H1 (cell line): Measurements from ENCODE around the gene ZNF669. TPM values are rescaled to one million over a fixed set of nuclear protein-coding genes. Genes with fewer than 3 reads are reported as not detected.

Source experiments
- CTCF ChIA-PET: fragments of 300-600 bp; sonication (Branson Sonifier 250); formaldehyde crosslinking; loops from one replicate; lab custom pipeline; 2021; ENCODE audit not compliant: partially characterized antibody; lab: Charles Lee
- POLR2A ChIA-PET: fragments of 300-600 bp; sonication (Branson Sonifier 250); formaldehyde crosslinking; loops from one replicate; lab custom pipeline; 2021; ENCODE audit warnings: inconsistent platforms; ENCODE audit not compliant: partially characterized antibody; lab: Charles Lee
- DNase-seq, 2 experiments: peaks; one replicate each; pipeline versions ENCODE4 v3.0.0 to v3.0.0-alpha.2; 2010 to 2022; ENCODE audit warnings: low spot score in 2 of 2, low read depth in 1 of 2, mixed read lengths in 1 of 2
- FAIRE-seq: peaks from 2 replicates; lab custom pipeline; 2011; peaks lifted over from hg19 to GRCh38; lab: Jason Lieb, UNC
- H2AFZ ChIP-seq: 2 replicates; pipeline ENCODE4 v1.8.1; 2012; ENCODE audit warnings: low read length, inconsistent platforms
- H2AK5ac ChIP-seq: 2 replicates; pipeline ENCODE4 v1.6.1; 2013; ENCODE audit warnings: low read depth, low read length
- H2BK120ac ChIP-seq: replicated peaks from 2 replicates; pipeline ENCODE3; 2013; ENCODE audit warnings: low read depth, low read length, inconsistent platforms
- H2BK12ac ChIP-seq: 2 replicates; pipeline ENCODE4 v1.6.1; 2013; ENCODE audit warnings: low read depth, low read length
- H2BK15ac ChIP-seq: 2 replicates; pipeline ENCODE4 v1.6.1; 2013; ENCODE audit warnings: low read length
- H2BK20ac ChIP-seq: 2 replicates; pipeline ENCODE4 v1.6.1; 2013; ENCODE audit warnings: low read length
- H2BK5ac ChIP-seq: 2 replicates; pipeline ENCODE4 v1.6.1; 2013; ENCODE audit warnings: low read depth, low read length
- H3K14ac ChIP-seq: 2 replicates; pipeline ENCODE4 v1.6.1; 2013; ENCODE audit warnings: inconsistent platforms; ENCODE audit not compliant: insufficient read length
- H3K18ac ChIP-seq: 2 replicates; pipeline ENCODE4 v1.6.1; 2013; ENCODE audit warnings: low read length; ENCODE audit errors: extremely low read depth
- H3K23ac ChIP-seq: 2 replicates; pipeline ENCODE4 v1.6.1; 2013; ENCODE audit warnings: inconsistent platforms; ENCODE audit not compliant: insufficient read length
- H3K23me2 ChIP-seq: 2 replicates; pipeline ENCODE4 v1.6.1; 2013; ENCODE audit warnings: low read depth, low read length
- H3K27ac ChIP-seq: 2 replicates; pipeline ENCODE4 v1.6.1; 2011; ENCODE audit warnings: low read depth, low read length, inconsistent platforms
- H3K27me3 ChIP-seq, 4 experiments: replicated peaks in 1 of 4; 1 replicate in 1 of 4; 2 replicates in 3 of 4; pipeline versions ENCODE4 v1.6.1 to v1.8.1; 2011 to 2013; ENCODE audit warnings: low read length in 3 of 4, mild to moderate bottlenecking in 3 of 4, inconsistent platforms in 2 of 4, mixed read lengths in 2 of 4, moderate library complexity in 1 of 4; ENCODE audit not compliant: control insufficient read depth in 3 of 4, insufficient read depth in 3 of 4; ENCODE audit errors: extremely low read depth in 1 of 4
- H3K36me3 ChIP-seq, 4 experiments: 2 replicates each; pipeline versions ENCODE4 v1.6.1 to v1.8.1; 2011 to 2013; ENCODE audit warnings: mild to moderate bottlenecking in 4 of 4, low read length in 3 of 4, moderate library complexity in 2 of 4, control low read depth in 1 of 4, inconsistent platforms in 1 of 4; ENCODE audit not compliant: insufficient read depth in 4 of 4, control insufficient read depth in 2 of 4
- H3K4ac ChIP-seq: replicated peaks from 2 replicates; pipeline ENCODE3; 2013; ENCODE audit warnings: low read length, low read depth, mixed read lengths, inconsistent platforms; ENCODE audit not compliant: insufficient read length
- H3K4me1 ChIP-seq, 4 experiments: replicated peaks in 1 of 4; 1 replicate in 1 of 4; 2 replicates in 3 of 4; pipeline versions ENCODE4 v1.6.1 to v1.8.1; 2011 to 2013; ENCODE audit warnings: low read length in 3 of 4, inconsistent platforms in 2 of 4, mixed read lengths in 1 of 4; ENCODE audit not compliant: insufficient read depth in 4 of 4, control insufficient read depth in 3 of 4
- H3K4me2 ChIP-seq, 2 experiments: 2 replicates each; pipeline versions ENCODE4 v1.6.1 to v1.8.1; 2011 to 2013; ENCODE audit warnings: low read depth in 2 of 2, low read length in 2 of 2, control low read depth in 1 of 2, inconsistent platforms in 1 of 2, mild to moderate bottlenecking in 1 of 2; ENCODE audit not compliant: insufficient read depth in 1 of 2
- H3K4me3 ChIP-seq, 4 experiments: fragments of 200-600, 300-600 bp in 1 of 4; sonication (generic), shearing (Covaris generic), sonication (Bioruptor Twin) in 1 of 4; 2 replicates each; pipeline versions ENCODE4 v1.5.1 to v1.8.1; 2011 to 2016; ENCODE audit warnings: low read length in 4 of 4, low read depth in 3 of 4, control low read depth in 2 of 4, inconsistent platforms in 2 of 4, mild to moderate bottlenecking in 2 of 4, mixed read lengths in 1 of 4, moderate library complexity in 1 of 4; ENCODE audit not compliant: insufficient read depth in 2 of 4; ENCODE audit errors: extremely low read depth in 1 of 4
- H3K56ac ChIP-seq: replicated peaks from 2 replicates; pipeline ENCODE3; 2013; ENCODE audit warnings: low read depth, mild to moderate bottlenecking, mixed read lengths, low read length, inconsistent platforms; ENCODE audit not compliant: insufficient read length
- H3K79me1 ChIP-seq: 2 replicates; pipeline ENCODE4 v1.6.1; 2013; ENCODE audit warnings: low read depth, low read length, control low read depth
- H3K79me2 ChIP-seq, 2 experiments: 2 replicates each; pipeline versions ENCODE4 v1.6.1 to v1.8.1; 2012 to 2013; ENCODE audit warnings: low read length in 2 of 2, mild to moderate bottlenecking in 2 of 2, inconsistent platforms in 1 of 2; ENCODE audit not compliant: insufficient read depth in 2 of 2, control insufficient read depth in 1 of 2
- H3K9ac ChIP-seq, 4 experiments: replicated peaks in 1 of 4; 1 replicate in 1 of 4; 2 replicates in 3 of 4; pipeline versions ENCODE4 v1.6.1 to v1.8.1; 2011 to 2013; ENCODE audit warnings: low read depth in 3 of 4, low read length in 3 of 4, control low read depth in 2 of 4, mild to moderate bottlenecking in 2 of 4, moderate library complexity in 2 of 4, inconsistent platforms in 1 of 4; ENCODE audit errors: extremely low read depth in 1 of 4
- H3K9me3 ChIP-seq, 2 experiments: 2 replicates each; pipeline versions ENCODE4 v1.6.1 to v1.8.1; 2012 to 2013; ENCODE audit warnings: mild to moderate bottlenecking in 2 of 2, moderate library complexity in 2 of 2, control low read depth in 1 of 2, inconsistent platforms in 1 of 2, low read depth in 1 of 2, low read length in 1 of 2, mixed read lengths in 1 of 2; ENCODE audit not compliant: insufficient read depth in 2 of 2
- H4K20me1 ChIP-seq, 2 experiments: replicated peaks in 1 of 2; 2 replicates each; pipeline versions ENCODE3 to v1.8.1; 2011 to 2013; ENCODE audit warnings: inconsistent platforms in 2 of 2, low read length in 2 of 2, mild to moderate bottlenecking in 1 of 2; ENCODE audit not compliant: insufficient read depth in 2 of 2, control insufficient read depth in 1 of 2
- H4K5ac ChIP-seq: 2 replicates; pipeline ENCODE4 v1.6.1; 2013; ENCODE audit warnings: low read length, low read depth, mixed read lengths, inconsistent platforms; ENCODE audit not compliant: insufficient read length
- H4K8ac ChIP-seq: 2 replicates; pipeline ENCODE4 v1.8.0; 2013; ENCODE audit warnings: mild to moderate bottlenecking, moderate library complexity, low read length, inconsistent platforms; ENCODE audit not compliant: insufficient read depth; ENCODE audit errors: extremely low read depth
- H4K91ac ChIP-seq: replicated peaks from 2 replicates; pipeline ENCODE3; 2013; ENCODE audit warnings: low read length, mixed read lengths, inconsistent platforms; ENCODE audit not compliant: insufficient read length
- WGBS, 2 experiments: shearing (Covaris generic) in 1 of 2; methylation state at CpG; one replicate each; pipeline versions ENCODE4 v1.1.6 to v1.1.7; 2013 to 2015; ENCODE audit warnings: low lambda C conversion rate in 2 of 2, mixed read lengths in 2 of 2, inconsistent platforms in 1 of 2, low coverage in 1 of 2, missing lambda C conversion rate in 1 of 2; ENCODE audit not compliant: insufficient replicate concordance in 2 of 2, insufficient coverage in 1 of 2, insufficient read length in 1 of 2; ENCODE audit errors: extremely low coverage in 1 of 2, missing lambda C conversion rate in 1 of 2; 5-methylcytosine and 5-hydroxymethylcytosine counted together
- polyA plus RNA-seq, 7 experiments: library from polyadenylated mRNA; depleted of rRNA in 3 of 7; stranded (reverse) in 5 of 7; unstranded in 2 of 7; fragments of >200 nt in 5 of 7; fragments of 200-250 nt in 2 of 7; gene quantifications; 1 replicate in 5 of 7; 2 replicates in 1 of 7; 4 replicates in 1 of 7; pipeline versions ENCODE4 v1.2.1 to v1.2.3, GENCODE V29; 2011 to 2013; ENCODE audit warnings: missing spikeins in 2 of 7, mixed read lengths in 2 of 7
- total RNA-seq: library from RNA; stranded (reverse); fragmentation: NEBNext Ultra II Directional; extraction: Animal tissue kit (Norgen Biotek cat#: 25700); gene quantifications from 2 replicates; pipeline ENCODE4 v1.2.1, GENCODE V29; 2021

The ZNF669 gene
- total and polyA plus RNA-seq, 2 of the 8 experiments (the other 6 are each of a cell fraction or from before 2014, with no cell fraction given): 4.8 to 20.3 TPM

DNA sequence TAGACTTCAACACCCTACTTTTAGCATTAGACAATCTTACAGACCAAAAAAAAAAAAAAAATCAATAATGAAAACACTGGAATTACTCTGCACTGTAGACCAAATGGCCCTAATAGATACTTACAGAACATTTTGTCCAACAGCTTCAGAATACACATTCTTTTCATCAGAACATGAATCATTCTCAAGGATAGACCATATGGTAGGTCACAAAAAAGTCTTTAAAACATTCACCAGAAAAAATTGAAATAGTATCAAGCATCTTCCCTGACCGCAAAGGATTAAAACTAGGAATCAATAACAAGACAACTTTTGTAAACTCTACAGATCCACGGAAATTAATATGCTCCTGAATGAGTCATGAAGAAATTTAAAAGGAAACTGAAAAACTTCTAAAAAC, 48.1 kb downstream of the ZNF669 start:
- Histone ChIP-seq H2BK12ac (no peak overlapping the region), H2AFZ (no peak overlapping the region), H3K27me3 (no peaks in the 10 kb centered on the region), H3K4ac (no peak overlapping the region), H2BK5ac (no peak overlapping the region), H3K4me3 (no peak overlapping the region), H3K79me2 (peaks cover 13 to 83% of the 10 kb centered on the region in 2 experiments), H4K5ac (no peak overlapping the region), H4K8ac (no peak overlapping the region), H3K36me3 (peaks cover 0 to 15% (median 3%) of the 10 kb centered on the region in 4 experiments; a peak in 2 of 8 replicates), H3K56ac (no peak overlapping the region), H3K23ac (no peak overlapping the region), H2BK20ac (no peak overlapping the region), H3K18ac (no peak overlapping the region), H2AK5ac (no peak overlapping the region), H3K9ac (no peak overlapping the region), H4K20me1 (peaks cover 0 to 4% of the 10 kb centered on the region in 2 experiments), H3K4me1 (no peaks in the 10 kb centered on the region), H2BK15ac (no peak overlapping the region), H3K9me3 (peaks cover 29 to 34% of the 10 kb centered on the region in 2 experiments), H3K79me1 (peaks cover 11% of the 10 kb centered on the region), H3K14ac (no peak overlapping the region), H2BK120ac (no peak overlapping the region), H3K27ac (no peak overlapping the region), H3K4me2 (no peak overlapping the region), H4K91ac (no peak overlapping the region), H3K23me2 (no peaks in the 10 kb centered on the region)
- no peak for FAIRE-seq
- WGBS, 2 experiments: 97% methylated on average over 2 of the region's 2 CpGs; no CpG with 5 or more reads in 1 of the 2 experiments
- DNase-seq: no peak
- ChIA-PET POLR2A (no interaction called here), CTCF (no interaction called here)
